ENCODE results near the gene OR7A5.
"Not testable (repeated sequence)": the region's sequence is repeated elsewhere in the genome, so short reads cannot be mapped to it uniquely, and the experiment has no call there.

Gene OR7A5

GRCh38 chr19:14817052-14817451 lies 17.9 kb downstream of the OR7A5 start:
- no peak for DNase-seq (ENCODE audit: low read depth)
- no peaks in the 10 kb centered on the region for H3K36me3 ChIP-seq (ENCODE audit: control insufficient read depth, insufficient read depth, low read length, severe bottlenecking)
- H3K9ac ChIP-seq (ENCODE audit: low read length) = no peak overlapping the region
- peaks cover 4% of the 10 kb centered on the region for H3K9me3 ChIP-seq (ENCODE audit: control insufficient read depth, low read length)
- H3K4me1 ChIP-seq (ENCODE audit: control insufficient read depth, insufficient read depth, low read length) = no peaks in the 10 kb centered on the region
- peaks cover 6% of the 10 kb centered on the region for H3K27me3 ChIP-seq (replicated peaks; ENCODE audit: control insufficient read depth, insufficient read depth, low read length)
- H3K4me3 ChIP-seq (ENCODE audit: low read length) = no peak overlapping the region

GRCh38 chr19:14814982-14815652 lies 19.9 kb downstream of the OR7A5 start:
- no peak overlapping the region for H3K9ac ChIP-seq (ENCODE audit: low read length)
- no peak for DNase-seq (ENCODE audit: low read depth)
- H3K27me3 ChIP-seq (replicated peaks; ENCODE audit: control insufficient read depth, insufficient read depth, low read length) = no peaks in the 10 kb centered on the region
- H3K36me3 ChIP-seq (ENCODE audit: control insufficient read depth, insufficient read depth, low read length, severe bottlenecking) = no peaks in the 10 kb centered on the region
- H3K4me1 ChIP-seq (ENCODE audit: control insufficient read depth, insufficient read depth, low read length) = no peaks in the 10 kb centered on the region
- H3K9me3 ChIP-seq (ENCODE audit: control insufficient read depth, low read length) = peaks cover 4% of the 10 kb centered on the region
- no peak overlapping the region for H3K4me3 ChIP-seq (ENCODE audit: low read length)

- H3K4me3 ChIP-seq (ENCODE audit: low read length) = no peak overlapping the region
These were observed 25.5 kb downstream of the OR7A5 start for GRCh38 chr19:14809272-14810057.

GRCh38 chr19:14804765-14805164 lies 30.2 kb downstream of the OR7A5 start:
- peaks cover 3% of the 10 kb centered on the region for H3K27me3 ChIP-seq (replicated peaks; ENCODE audit: control insufficient read depth, insufficient read depth, low read length)
- H3K9me3 ChIP-seq (ENCODE audit: control insufficient read depth, low read length) = no peaks in the 10 kb centered on the region
- no peak for DNase-seq (ENCODE audit: low read depth)

More at GRCh38 chr19:14809272-14810057, 25.5 kb downstream of the OR7A5 start:
- no peaks in the 10 kb centered on the region for H3K9me3 ChIP-seq (ENCODE audit: control insufficient read depth, low read length)
- H3K9ac ChIP-seq (ENCODE audit: low read length) = no peak overlapping the region
- peaks cover 5% of the 10 kb centered on the region for H3K4me1 ChIP-seq (ENCODE audit: control insufficient read depth, insufficient read depth, low read length)
- H3K36me3 ChIP-seq (ENCODE audit: control insufficient read depth, insufficient read depth, low read length, severe bottlenecking) = no peaks in the 10 kb centered on the region
- H3K27me3 ChIP-seq (replicated peaks; ENCODE audit: control insufficient read depth, insufficient read depth, low read length) = no peaks in the 10 kb centered on the region
- no peak for DNase-seq (ENCODE audit: low read depth)

GRCh38 chr19:14798760-14799159 lies 36.2 kb downstream of the OR7A5 start:
- H3K4me3 ChIP-seq (ENCODE audit: low read length) = no peak overlapping the region
- peaks cover 12% of the 10 kb centered on the region for H3K27me3 ChIP-seq (replicated peaks; ENCODE audit: control insufficient read depth, insufficient read depth, low read length)
- H3K9me3 ChIP-seq (ENCODE audit: control insufficient read depth, low read length) = no peaks in the 10 kb centered on the region
- no peak overlapping the region for H3K9ac ChIP-seq (ENCODE audit: low read length)
- no peaks in the 10 kb centered on the region for H3K4me1 ChIP-seq (ENCODE audit: control insufficient read depth, insufficient read depth, low read length)
- H3K36me3 ChIP-seq (ENCODE audit: control insufficient read depth, insufficient read depth, low read length, severe bottlenecking) = no peaks in the 10 kb centered on the region
- no peak for DNase-seq (ENCODE audit: low read depth)

More at GRCh38 chr19:14804765-14805164, 30.2 kb downstream of the OR7A5 start:
- no peak overlapping the region for H3K4me3 ChIP-seq (ENCODE audit: low read length)
- peaks cover 2% of the 10 kb centered on the region for H3K4me1 ChIP-seq (ENCODE audit: control insufficient read depth, insufficient read depth, low read length)
- no peak overlapping the region for H3K9ac ChIP-seq (ENCODE audit: low read length)
- H3K36me3 ChIP-seq (ENCODE audit: control insufficient read depth, insufficient read depth, low read length, severe bottlenecking) = no peaks in the 10 kb centered on the region

- no peaks in the 10 kb centered on the region for H3K36me3 ChIP-seq (ENCODE audit: control insufficient read depth, insufficient read depth, low read length, severe bottlenecking)
- H3K9me3 ChIP-seq (ENCODE audit: control insufficient read depth, low read length) = no peaks in the 10 kb centered on the region
- no peaks in the 10 kb centered on the region for H3K4me1 ChIP-seq (ENCODE audit: control insufficient read depth, insufficient read depth, low read length)
- no peak overlapping the region for H3K9ac ChIP-seq (ENCODE audit: low read length)
- H3K4me3 ChIP-seq (ENCODE audit: low read length) = no peak overlapping the region
- peaks cover 12% of the 10 kb centered on the region for H3K27me3 ChIP-seq (replicated peaks; ENCODE audit: control insufficient read depth, insufficient read depth, low read length)
- no peak for DNase-seq (ENCODE audit: low read depth)
These were observed 39.0 kb downstream of the OR7A5 start for GRCh38 chr19:14796021-14796420.

- H3K36me3 ChIP-seq (ENCODE audit: control insufficient read depth, insufficient read depth, low read length, severe bottlenecking) = no peaks in the 10 kb centered on the region
These were observed 39.8 kb downstream of the OR7A5 start for GRCh38 chr19:14795078-14795721.

GRCh38 chr19:14792250-14792649 lies 42.7 kb downstream of the OR7A5 start:
- not testable (repeated sequence) for H3K36me3 ChIP-seq (ENCODE audit: control insufficient read depth, insufficient read depth, low read length, severe bottlenecking); H3K9ac ChIP-seq (ENCODE audit: low read length); H3K9me3 ChIP-seq (ENCODE audit: control insufficient read depth, low read length)

More at GRCh38 chr19:14795078-14795721, 39.8 kb downstream of the OR7A5 start:
- no peak for DNase-seq (ENCODE audit: low read depth)
- H3K27me3 ChIP-seq (replicated peaks; ENCODE audit: control insufficient read depth, insufficient read depth, low read length) = peaks cover 9% of the 10 kb centered on the region
- no peak overlapping the region for H3K9ac ChIP-seq (ENCODE audit: low read length)
- H3K4me1 ChIP-seq (ENCODE audit: control insufficient read depth, insufficient read depth, low read length) = no peaks in the 10 kb centered on the region
- H3K4me3 ChIP-seq (ENCODE audit: low read length) = no peak overlapping the region
- H3K9me3 ChIP-seq (ENCODE audit: control insufficient read depth, low read length) = no peaks in the 10 kb centered on the region

GRCh38 chr19:14786421-14786851 lies 48.5 kb downstream of the OR7A5 start:
- no peaks in the 10 kb centered on the region for H3K27me3 ChIP-seq (replicated peaks; ENCODE audit: control insufficient read depth, insufficient read depth, low read length)
- H3K36me3 ChIP-seq (ENCODE audit: control insufficient read depth, insufficient read depth, low read length, severe bottlenecking) = no peaks in the 10 kb centered on the region
- H3K9ac ChIP-seq (ENCODE audit: low read length) = no peak overlapping the region
- no peaks in the 10 kb centered on the region for H3K4me1 ChIP-seq (ENCODE audit: control insufficient read depth, insufficient read depth, low read length)
- no peak for DNase-seq (ENCODE audit: low read depth)
- H3K4me3 ChIP-seq (ENCODE audit: low read length) = no peak overlapping the region
- H3K9me3 ChIP-seq (ENCODE audit: control insufficient read depth, low read length) = no peaks in the 10 kb centered on the region

More at GRCh38 chr19:14792250-14792649, 42.7 kb downstream of the OR7A5 start:
- H3K4me1 ChIP-seq (ENCODE audit: control insufficient read depth, insufficient read depth, low read length); DNase-seq (ENCODE audit: low read depth); H3K4me3 ChIP-seq (ENCODE audit: low read length); H3K27me3 ChIP-seq (replicated peaks; ENCODE audit: control insufficient read depth, insufficient read depth, low read length): not testable (repeated sequence)

GRCh38 chr19:14785102-14785793 lies 49.7 kb downstream of the OR7A5 start:
- H3K36me3 ChIP-seq (ENCODE audit: control insufficient read depth, insufficient read depth, low read length, severe bottlenecking); H3K9ac ChIP-seq (ENCODE audit: low read length); H3K27me3 ChIP-seq (replicated peaks; ENCODE audit: control insufficient read depth, insufficient read depth, low read length); H3K9me3 ChIP-seq (ENCODE audit: control insufficient read depth, low read length); DNase-seq (ENCODE audit: low read depth); H3K4me3 ChIP-seq (ENCODE audit: low read length); H3K4me1 ChIP-seq (ENCODE audit: control insufficient read depth, insufficient read depth, low read length): not testable (repeated sequence)

- not testable (repeated sequence) for H3K4me3 ChIP-seq (ENCODE audit: low read length); DNase-seq (ENCODE audit: low read depth); H3K27me3 ChIP-seq (replicated peaks; ENCODE audit: control insufficient read depth, insufficient read depth, low read length); H3K36me3 ChIP-seq (ENCODE audit: control insufficient read depth, insufficient read depth, low read length, severe bottlenecking); H3K9me3 ChIP-seq (ENCODE audit: control insufficient read depth, low read length); H3K4me1 ChIP-seq (ENCODE audit: control insufficient read depth, insufficient read depth, low read length); H3K9ac ChIP-seq (ENCODE audit: low read length)
These were observed 50.3 kb downstream of the OR7A5 start for GRCh38 chr19:14784730-14785101.
